Fibroblast of lung (primary cell): ENCODE measurements around the gene FAM53B. TPM values are rescaled to one million over a fixed set of nuclear protein-coding genes. Genes with fewer than 3 reads are reported as not detected.

Experiments used
- DNase-seq, 2 donors: peaks; one replicate each; pipeline versions ENCODE4 v3.0.0 to v3.0.0-alpha.2; 2010; ENCODE audit warnings: low read depth in 2 of 2
- H2AFZ ChIP-seq: 2 replicates; pipeline ENCODE4 v1.5.1; 2012; ENCODE audit warnings: low read length, control low read depth, inconsistent platforms
- H3K27ac ChIP-seq: 2 replicates; pipeline ENCODE4 v1.5.1; 2011; ENCODE audit warnings: low read length, control low read depth; ENCODE audit not compliant: insufficient read depth
- H3K27me3 ChIP-seq: 2 replicates; pipeline ENCODE4 v1.5.1; 2011; ENCODE audit warnings: mild to moderate bottlenecking, low read length; ENCODE audit not compliant: control insufficient read depth, insufficient read depth
- H3K36me3 ChIP-seq: 2 replicates; pipeline ENCODE4 v1.5.1; 2011; ENCODE audit warnings: low read length; ENCODE audit not compliant: control insufficient read depth, insufficient read depth
- H3K4me1 ChIP-seq: 2 replicates; pipeline ENCODE4 v1.5.1; 2011; ENCODE audit warnings: low read length; ENCODE audit not compliant: control insufficient read depth, insufficient read depth; ENCODE audit errors: extremely low read depth
- H3K4me2 ChIP-seq: 2 replicates; pipeline ENCODE4 v1.5.1; 2011; ENCODE audit warnings: low read length, control low read depth; ENCODE audit not compliant: insufficient read depth; ENCODE audit errors: extremely low read depth
- H3K4me3 ChIP-seq, 4 experiments: fragments of 200-600 bp in 1 of 4; sonication (generic) in 1 of 4; replicated peaks in 1 of 4; 2 replicates each; pipeline ENCODE4 v1.5.1; 2011 to 2016; ENCODE audit warnings: low read length in 4 of 4, low read depth in 3 of 4, mild to moderate bottlenecking in 3 of 4, control low read depth in 2 of 4, inconsistent platforms in 1 of 4, mixed read lengths in 1 of 4; ENCODE audit not compliant: insufficient read depth in 1 of 4; ENCODE audit errors: control extremely low read depth in 1 of 4
- H3K79me2 ChIP-seq: 2 replicates; pipeline ENCODE4 v1.5.1; 2012; ENCODE audit warnings: mild to moderate bottlenecking, low read length, inconsistent platforms; ENCODE audit not compliant: control insufficient read depth, insufficient read depth
- H3K9ac ChIP-seq: 2 replicates; pipeline ENCODE4 v1.5.1; 2011; ENCODE audit warnings: mild to moderate bottlenecking, low read length, control low read depth; ENCODE audit not compliant: insufficient read depth
- H3K9me3 ChIP-seq: 2 replicates; pipeline ENCODE4 v1.5.1; 2012; ENCODE audit warnings: low read depth, low read length; ENCODE audit not compliant: control insufficient read depth, insufficient read depth
- H4K20me1 ChIP-seq: 2 replicates; pipeline ENCODE4 v1.5.1; 2011; ENCODE audit warnings: low read length; ENCODE audit not compliant: control insufficient read depth, insufficient read depth; ENCODE audit errors: extremely low read depth
- EZH2 ChIP-seq: IDR thresholded peaks from 2 replicates; pipeline ENCODE4 v1.5.1; 2012; ENCODE audit warnings: low read length, control low read depth, mild to moderate bottlenecking; ENCODE audit errors: missing control alignments
- polyA plus RNA-seq, 2 donors: library from polyadenylated mRNA; depleted of rRNA in 1 of 2; stranded (reverse) in 1 of 2; unstranded in 1 of 2; fragments of >200 nt; gene quantifications; 2 replicates each; pipeline ENCODE4 v1.2.1, GENCODE V29; 2011 to 2012; ENCODE audit warnings: missing spikeins in 1 of 2
- total RNA-seq: library from RNA; depleted of rRNA; stranded (reverse); fragments of >200 nt; gene quantifications from 2 replicates; pipeline ENCODE4 v1.2.1, GENCODE V29; 2014
- TF ChIP-seq, protein P1 (sequence below), 2 donors: IDR thresholded peaks in 1 of 2; conservative IDR thresholded peaks in 1 of 2; 1 replicate in 1 of 2; 2 replicates in 1 of 2; pipeline ENCODE4 v1.5.1; 2011 to 2012; ENCODE audit warnings: low read length in 2 of 2, control low read depth in 1 of 2, inconsistent platforms in 1 of 2, low read depth in 1 of 2, mild to moderate bottlenecking in 1 of 2

The FAM53B gene
- total and polyA plus RNA-seq, 2 donors (not counting 1 experiment from before 2014, with no cell fraction given), result 2.2 to 11.7 TPM

DNA sequence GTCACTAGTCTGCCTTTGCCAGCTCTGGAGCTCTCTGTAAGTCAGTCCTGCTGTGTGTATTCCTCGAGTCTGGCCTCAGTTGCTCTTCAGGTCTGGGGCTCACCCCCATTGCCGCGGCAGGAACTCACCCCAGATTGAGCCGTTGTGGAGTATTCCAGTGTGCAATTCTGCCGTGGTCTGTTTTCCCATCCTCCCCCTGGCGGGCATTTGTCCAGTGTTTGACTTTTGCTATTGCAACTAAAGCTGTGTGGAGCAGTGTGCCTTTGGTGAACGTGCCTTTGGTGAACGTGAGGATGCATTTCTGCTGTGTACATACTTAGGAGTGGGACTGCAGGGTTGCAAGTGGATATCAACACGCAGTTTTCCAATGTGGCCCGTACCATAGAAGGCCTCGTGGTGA lies 134.5 kb downstream of the FAM53B start:
- no peak overlapping the region for H3K27ac ChIP-seq
- no peaks in the 10 kb centered on the region for H4K20me1 ChIP-seq
- peaks cover 2% of the 10 kb centered on the region for H3K4me1 ChIP-seq
- TF ChIP-seq, protein P1, sequence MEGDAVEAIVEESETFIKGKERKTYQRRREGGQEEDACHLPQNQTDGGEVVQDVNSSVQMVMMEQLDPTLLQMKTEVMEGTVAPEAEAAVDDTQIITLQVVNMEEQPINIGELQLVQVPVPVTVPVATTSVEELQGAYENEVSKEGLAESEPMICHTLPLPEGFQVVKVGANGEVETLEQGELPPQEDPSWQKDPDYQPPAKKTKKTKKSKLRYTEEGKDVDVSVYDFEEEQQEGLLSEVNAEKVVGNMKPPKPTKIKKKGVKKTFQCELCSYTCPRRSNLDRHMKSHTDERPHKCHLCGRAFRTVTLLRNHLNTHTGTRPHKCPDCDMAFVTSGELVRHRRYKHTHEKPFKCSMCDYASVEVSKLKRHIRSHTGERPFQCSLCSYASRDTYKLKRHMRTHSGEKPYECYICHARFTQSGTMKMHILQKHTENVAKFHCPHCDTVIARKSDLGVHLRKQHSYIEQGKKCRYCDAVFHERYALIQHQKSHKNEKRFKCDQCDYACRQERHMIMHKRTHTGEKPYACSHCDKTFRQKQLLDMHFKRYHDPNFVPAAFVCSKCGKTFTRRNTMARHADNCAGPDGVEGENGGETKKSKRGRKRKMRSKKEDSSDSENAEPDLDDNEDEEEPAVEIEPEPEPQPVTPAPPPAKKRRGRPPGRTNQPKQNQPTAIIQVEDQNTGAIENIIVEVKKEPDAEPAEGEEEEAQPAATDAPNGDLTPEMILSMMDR (conservative IDR thresholded peaks at IDR 0.05 in 1 of 2, IDR thresholded peaks at IDR 0.05 in 1 of 2; ENCODE audit: low read depth in 1 of 2, low read length in 2 of 2), result no peak
- no peak for TF ChIP-seq EZH2
- no peak overlapping the region for H3K9ac ChIP-seq
- no peak overlapping the region for H3K4me3 ChIP-seq
- no peaks in the 10 kb centered on the region for H3K79me2 ChIP-seq
- no peak overlapping the region for H2AFZ ChIP-seq
- no peaks in the 10 kb centered on the region for H3K36me3 ChIP-seq
- H3K4me2 ChIP-seq, result no peak overlapping the region
- H3K27me3 ChIP-seq, result no peaks in the 10 kb centered on the region
- H3K9me3 ChIP-seq, result no peaks in the 10 kb centered on the region
- DNase-seq, result no peak

DNA sequence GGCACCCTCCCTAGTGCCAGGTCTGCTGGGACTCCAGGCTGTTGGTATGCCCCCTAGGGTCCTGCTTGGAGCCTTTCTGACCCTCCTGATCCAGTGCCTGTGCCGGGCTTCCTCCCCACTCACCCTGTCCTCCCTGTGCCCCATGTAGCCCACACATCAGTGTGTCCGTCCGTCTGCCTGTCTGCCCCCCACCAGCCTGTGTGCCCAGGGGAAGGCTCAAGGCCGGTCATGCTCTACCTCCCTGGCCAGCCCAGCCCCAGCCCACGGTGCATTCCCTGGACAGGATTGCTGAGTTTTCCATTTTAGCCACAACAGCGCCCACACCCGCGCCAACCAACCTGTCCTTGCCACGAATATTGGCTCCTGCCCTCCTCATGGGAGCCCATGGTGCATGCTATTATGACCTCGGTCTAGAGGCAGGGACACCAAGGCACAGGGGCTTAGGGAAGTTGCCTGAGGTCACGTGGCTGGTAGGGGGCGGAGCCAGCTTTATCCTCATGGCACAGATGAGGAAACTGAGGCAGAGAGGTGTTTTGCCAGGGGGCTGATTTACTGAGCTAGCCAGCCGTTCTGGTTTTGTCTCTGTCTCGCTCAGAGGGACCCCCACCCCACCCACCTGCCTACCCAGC lies 136.0 kb downstream of the FAM53B start:
- no peaks in the 10 kb centered on the region for H3K9me3 ChIP-seq
- DNase-seq, result no peak
- no peak overlapping the region for H2AFZ ChIP-seq
- H3K4me1 ChIP-seq, result peaks cover 2% of the 10 kb centered on the region
- no peak overlapping the region for H3K9ac ChIP-seq
- no peaks in the 10 kb centered on the region for H3K27me3 ChIP-seq
- H3K4me2 ChIP-seq, result no peak overlapping the region
- H3K36me3 ChIP-seq, result no peaks in the 10 kb centered on the region
- H3K27ac ChIP-seq, result no peak overlapping the region
- TF ChIP-seq EZH2, result no peak
- TF ChIP-seq, protein P1 (conservative IDR thresholded peaks at IDR 0.05 in 1 of 2, IDR thresholded peaks at IDR 0.05 in 1 of 2; ENCODE audit: low read depth in 1 of 2, low read length in 2 of 2), result no peak
- H3K4me3 ChIP-seq, result no peak overlapping the region
- no peaks in the 10 kb centered on the region for H3K79me2 ChIP-seq
- no peaks in the 10 kb centered on the region for H4K20me1 ChIP-seq

DNA sequence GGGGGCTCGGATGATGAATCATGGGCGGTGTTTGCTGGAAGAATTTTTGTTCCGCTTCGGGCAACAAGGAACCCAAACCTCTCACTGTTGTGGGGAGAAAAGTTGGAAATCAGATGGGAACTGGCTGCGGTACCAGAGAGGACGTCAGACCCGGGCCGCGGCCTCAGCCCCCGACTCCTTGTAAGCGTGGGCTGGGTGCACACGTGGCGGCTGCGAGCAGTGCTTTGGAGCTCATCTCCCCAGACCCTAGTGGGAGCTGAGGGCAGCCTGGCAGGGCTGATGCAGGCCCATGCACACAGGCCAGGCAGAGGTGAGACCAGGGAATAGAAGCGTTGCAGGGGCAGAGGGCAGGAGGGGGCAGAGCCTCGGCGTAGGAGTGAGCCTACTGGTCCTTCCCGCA lies 136.5 kb downstream of the FAM53B start:
- DNase-seq, result no peak
- Histone ChIP-seq H3K9ac (no peak overlapping the region), H3K79me2 (no peaks in the 10 kb centered on the region), H3K27me3 (no peaks in the 10 kb centered on the region), H2AFZ (no peak overlapping the region), H4K20me1 (no peaks in the 10 kb centered on the region), H3K4me2 (no peak overlapping the region), H3K27ac (no peak overlapping the region), H3K9me3 (no peaks in the 10 kb centered on the region), H3K36me3 (no peaks in the 10 kb centered on the region), H3K4me3 (no peak overlapping the region), H3K4me1 (no peaks in the 10 kb centered on the region)
- TF ChIP-seq, protein P1 (conservative IDR thresholded peaks at IDR 0.05 in 1 of 2, IDR thresholded peaks at IDR 0.05 in 1 of 2; ENCODE audit: low read depth in 1 of 2, low read length in 2 of 2), result no peak
- TF ChIP-seq EZH2, result no peak
